Measurements from ENCODE around the gene MXRA8. TPM values are rescaled to one million over a fixed set of nuclear protein-coding genes. Genes with fewer than 3 reads are reported as not detected.

Gene MXRA8
- total RNA-seq, result 10 to 100 TPM; 28.3 to 29.2 TPM
- 144 TPM for polyA plus RNA-seq (2013, experiment 1 of 2)
- polyA plus RNA-seq (2013, experiment 2 of 2), result 128 TPM
- long read RNA-seq, experiment 1, partial matches to known transcripts, result 6 of 13 reads
- long read RNA-seq, experiment 1, other reads (novel, unspliced or antisense), result 6 of 13 reads
- long read RNA-seq, experiment 2, partial matches to known transcripts, result 8 of 18 reads
- long read RNA-seq, experiment 2, other reads (novel, unspliced or antisense), result 10 of 18 reads
- long read RNA-seq, experiment 3, partial matches to known transcripts, result 4 of 7 reads
- long read RNA-seq, experiment 3, other reads (novel, unspliced or antisense), result 3 of 7 reads
- long read RNA-seq, experiment 4, partial matches to known transcripts, result 0 of 1 reads
- long read RNA-seq, experiment 4, other reads (novel, unspliced or antisense), result 1 of 1 reads

- H3K4me1 ChIP-seq (ENCODE audit: control insufficient read depth, insufficient read depth, low read length), result peaks cover 3% of the 10 kb centered on the region
- peak; percentile 79 for DNase-seq
- peaks cover 20% of the 10 kb centered on the region for H3K4me1 Mint-ChIP-seq
Observed at GRCh38 chr1:1358433-1359271, at the start of gene MXRA8. TSS of gene MXRA8 (minus strand) at chr1:1358555. CDS start at chr1:1358504, 51 bp downstream.

GRCh38 chr1:1407636-1408318 lies 49.4 kb upstream of the MXRA8 start:
- WGBS, 2 experiments (ENCODE audit: insufficient coverage in 1 of 2, insufficient read length in 1 of 2), result 4 to 7% methylated on average over 29 to 41 of the region's 41 CpGs
- Histone ChIP-seq H3K9me3 (ENCODE audit: control insufficient read depth, low read length) (no peaks in the 10 kb centered on the region), H3K4me1 (ENCODE audit: control insufficient read depth, insufficient read depth, low read length) (no peaks in the 10 kb centered on the region), H3K27ac (ENCODE audit: low read depth, low read length) (peak overlapping the region; percentile 54), H3K36me3 (ENCODE audit: control insufficient read depth, insufficient read depth, low read length) (peaks cover 29% of the 10 kb centered on the region), H3K9ac (ENCODE audit: extremely low read depth, low read length, poor library complexity, severe bottlenecking) (peak overlapping the region; percentile 81), H3K4me3 (ENCODE audit: low read length) (peak overlapping the region; percentile 94), H3K27me3 (ENCODE audit: control insufficient read depth, insufficient read depth, low read length, poor library complexity, severe bottlenecking) (no peaks in the 10 kb centered on the region)
- Mint-ChIP-seq H3K36me3 (ENCODE audit: low read depth) (peaks cover 48% of the 10 kb centered on the region), H3K4me1 (peaks cover 22% of the 10 kb centered on the region), H3K9me3 (peaks cover 13% of the 10 kb centered on the region), H3K27ac (peak overlapping the region; percentile 84), H3K4me3 (peak overlapping the region; percentile 88), H3K27me3 (ENCODE audit: insufficient read depth) (no peaks in the 10 kb centered on the region)
- peak; percentile 45 for TF ChIP-seq CTCF (conservative IDR thresholded peaks at IDR 0.05)
- DNase-seq, result peak; percentile 68

More at GRCh38 chr1:1358433-1359271, at the start of gene MXRA8:
- no peaks in the 10 kb centered on the region for H3K9me3 ChIP-seq (ENCODE audit: control insufficient read depth, low read length)
- no peaks in the 10 kb centered on the region for H3K36me3 ChIP-seq (ENCODE audit: control insufficient read depth, insufficient read depth, low read length)
- H3K27ac Mint-ChIP-seq, result peak within 1 kb of the TSS; percentile 88
- H3K36me3 Mint-ChIP-seq (ENCODE audit: low read depth), result no peaks in the 10 kb centered on the region
- peak within 1 kb of the TSS; percentile 91 for H3K9ac ChIP-seq (ENCODE audit: extremely low read depth, low read length, poor library complexity, severe bottlenecking)
- no peaks in the 10 kb centered on the region for H3K27me3 ChIP-seq (ENCODE audit: control insufficient read depth, insufficient read depth, low read length, poor library complexity, severe bottlenecking)
- peak within 1 kb of the TSS; percentile 81 for H3K4me3 ChIP-seq (ENCODE audit: low read length)
- peaks cover 14% of the 10 kb centered on the region for H3K27me3 Mint-ChIP-seq (ENCODE audit: insufficient read depth)
- H3K9me3 Mint-ChIP-seq, result no peaks in the 10 kb centered on the region
- 48 to 65% methylated on average over 4 to 29 of the region's 29 CpGs for WGBS, 2 experiments (ENCODE audit: insufficient coverage in 1 of 2, insufficient read length in 1 of 2)
- H3K27ac ChIP-seq (ENCODE audit: low read depth, low read length), result peak within 1 kb of the TSS; percentile 94
- no peak for TF ChIP-seq CTCF (conservative IDR thresholded peaks at IDR 0.05)
- H3K4me3 Mint-ChIP-seq, result peak within 1 kb of the TSS; percentile 54

All from endodermal cell (in vitro differentiated cells).